ENCODE measurements around the gene FBN1. TPM values are rescaled to one million over a fixed set of nuclear protein-coding genes. Genes with fewer than 3 reads are reported as not detected.
A peak's percentile ranks its signal among the peaks of the same experiment; 100 is the strongest.

Gene FBN1
- total RNA-seq, 1 experiment from 2014 or later: 109 TPM

DNA sequence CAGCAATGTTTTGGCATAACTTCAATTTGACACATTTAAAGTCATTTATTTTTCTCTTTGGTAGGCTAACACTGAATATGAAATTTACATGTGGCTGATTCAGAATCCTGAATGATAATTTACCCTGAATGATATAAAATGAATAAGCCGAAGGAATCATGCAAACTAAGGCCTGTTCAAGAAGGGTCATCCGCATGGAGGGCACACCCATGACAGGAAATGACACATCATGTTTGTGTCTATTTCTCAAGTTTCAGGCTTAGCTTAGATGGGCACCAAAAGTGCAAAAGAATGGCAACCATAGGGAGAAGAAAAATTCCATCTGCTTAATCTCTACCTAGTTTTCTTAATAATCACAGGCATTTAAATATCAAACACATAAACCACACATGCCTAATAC is 172.8 kb downstream of the FBN1 start:
- DNase-seq (ENCODE audit: low read depth): peak; percentile 76

- no peak for DNase-seq (ENCODE audit: low read depth)
Measured at GRCh38 chr15:48471073-48471472, 174.4 kb downstream of the FBN1 start.

DNA sequence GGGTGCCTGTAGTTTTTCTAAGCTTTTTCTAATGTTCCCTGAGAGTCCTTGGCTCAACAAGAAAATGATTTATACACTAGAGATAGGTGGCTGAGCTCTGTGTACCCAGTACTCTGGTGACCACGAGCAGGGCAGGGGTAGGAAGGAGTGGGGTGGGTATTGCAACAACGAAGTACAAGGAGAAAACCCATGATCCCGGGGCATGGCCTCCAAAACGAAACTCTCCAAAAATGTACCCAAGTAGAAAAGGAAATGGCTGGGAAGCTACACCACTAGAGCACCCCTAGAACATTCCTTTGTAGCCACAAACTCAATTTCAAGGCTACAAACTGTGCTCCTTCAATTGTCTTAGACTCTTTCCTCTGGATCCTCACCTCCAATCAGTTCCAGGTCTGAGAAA is 175.4 kb downstream of the FBN1 start:
- DNase-seq (ENCODE audit: low read depth): peak; percentile 55

DNA sequence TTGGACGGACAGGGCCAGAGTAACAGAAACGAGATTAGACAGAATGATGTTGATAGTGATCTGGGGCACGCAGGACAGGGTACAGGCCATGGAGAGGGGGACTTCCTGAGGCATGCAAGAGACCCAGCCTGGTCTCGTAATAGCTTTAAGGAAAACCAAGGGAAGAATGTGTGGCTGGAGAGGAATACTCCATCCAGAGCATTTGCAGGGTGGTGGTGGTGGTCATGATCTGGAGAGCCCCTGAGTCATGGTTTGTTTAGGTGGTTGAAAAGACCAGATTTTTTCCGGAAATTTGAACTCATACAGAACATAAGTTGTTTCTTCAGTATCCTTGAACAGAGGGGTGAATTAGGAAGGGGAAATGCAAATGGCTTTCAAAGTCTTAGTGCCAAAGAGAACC is 175.8 kb downstream of the FBN1 start:
- DNase-seq (ENCODE audit: low read depth): peak; percentile 54

DNA sequence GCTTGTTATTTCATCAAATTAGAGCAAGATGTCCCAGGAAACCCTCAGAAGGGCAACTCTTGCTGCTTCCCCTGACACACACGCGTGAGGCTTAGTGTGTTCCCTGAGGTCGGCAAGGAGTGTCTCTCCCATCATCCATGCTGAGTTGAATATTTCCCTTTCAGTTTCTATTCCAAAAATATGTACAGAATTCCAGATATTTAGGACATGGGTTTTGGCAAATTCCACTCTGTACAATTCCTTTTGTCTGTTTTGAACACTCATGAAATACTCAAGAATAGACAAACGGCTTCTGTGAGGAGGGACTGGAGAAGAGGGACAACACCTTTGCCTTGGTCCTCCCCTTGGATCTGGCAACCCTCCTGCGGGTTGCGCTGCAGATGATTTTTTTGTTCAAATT is 176.2 kb downstream of the FBN1 start:
- peak; percentile 71 for DNase-seq (ENCODE audit: low read depth)

DNA sequence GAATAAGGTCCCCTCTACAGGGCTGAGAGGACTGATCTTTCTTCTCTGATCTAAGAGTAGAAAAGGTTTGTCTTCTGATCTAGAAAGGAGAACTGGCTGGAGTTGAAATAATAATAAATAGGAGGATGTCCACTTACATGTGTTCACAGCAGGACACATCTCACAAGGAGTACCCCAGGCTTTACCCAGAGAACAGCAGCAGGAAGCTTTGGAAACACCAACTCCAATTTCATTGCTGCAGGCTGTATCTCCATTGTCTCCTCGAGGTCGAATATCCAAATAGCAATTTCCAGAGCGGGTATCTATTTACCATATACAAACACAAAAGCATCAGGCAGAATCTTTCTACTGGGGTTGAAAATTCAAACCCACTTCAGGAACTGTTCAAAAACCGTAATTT is 177.7 kb downstream of the FBN1 start:
- DNase-seq (ENCODE audit: low read depth): no peak

- no peak for DNase-seq (ENCODE audit: low read depth)
Measured at GRCh38 chr15:48466820-48467219, 178.7 kb downstream of the FBN1 start.

DNA sequence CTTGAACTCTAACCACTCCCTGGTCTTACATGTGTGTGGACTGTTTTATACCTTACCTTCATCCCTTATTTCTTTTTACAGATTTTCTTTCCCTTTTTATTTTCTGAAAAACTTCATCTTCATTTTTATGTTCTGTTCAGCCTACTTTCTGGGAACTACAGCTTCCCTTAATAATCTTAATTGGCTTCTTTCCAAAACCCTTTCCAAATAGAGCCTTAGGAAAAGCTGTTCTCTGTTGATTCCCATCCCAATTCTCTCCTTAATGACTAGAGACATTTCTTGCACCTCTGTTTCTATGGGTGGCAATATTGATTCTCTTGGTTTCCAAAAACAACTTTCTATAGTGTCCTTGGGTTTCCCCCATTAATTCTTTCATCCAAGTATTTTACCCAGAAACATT is 179.4 kb downstream of the FBN1 start:
- no peak for DNase-seq (ENCODE audit: low read depth)

- no peak for DNase-seq (ENCODE audit: low read depth)
Measured at GRCh38 chr15:48465410-48465809, 180.1 kb downstream of the FBN1 start.

- DNase-seq (ENCODE audit: low read depth): no peak
Measured at GRCh38 chr15:48463366-48463880, 182.1 kb downstream of the FBN1 start.

DNA sequence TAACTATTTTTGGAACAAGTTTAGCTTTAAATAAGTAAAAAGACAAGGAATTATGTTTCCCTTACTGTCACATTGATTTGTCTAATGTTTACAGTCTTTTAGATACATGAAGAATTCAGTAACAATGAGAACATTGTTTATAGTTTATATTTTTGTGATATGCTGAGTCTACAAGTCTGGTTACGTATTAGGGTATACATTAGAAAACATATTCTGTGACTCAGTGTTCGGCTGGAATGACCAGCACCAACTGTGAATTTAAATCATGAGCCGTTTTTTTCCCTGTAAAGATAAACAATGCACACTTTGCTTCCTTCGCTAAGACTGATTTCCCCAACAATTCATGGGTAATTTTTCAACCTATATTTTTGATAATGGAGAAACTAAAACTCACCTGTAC is 182.8 kb downstream of the FBN1 start:
- DNase-seq (ENCODE audit: low read depth): no peak

DNA sequence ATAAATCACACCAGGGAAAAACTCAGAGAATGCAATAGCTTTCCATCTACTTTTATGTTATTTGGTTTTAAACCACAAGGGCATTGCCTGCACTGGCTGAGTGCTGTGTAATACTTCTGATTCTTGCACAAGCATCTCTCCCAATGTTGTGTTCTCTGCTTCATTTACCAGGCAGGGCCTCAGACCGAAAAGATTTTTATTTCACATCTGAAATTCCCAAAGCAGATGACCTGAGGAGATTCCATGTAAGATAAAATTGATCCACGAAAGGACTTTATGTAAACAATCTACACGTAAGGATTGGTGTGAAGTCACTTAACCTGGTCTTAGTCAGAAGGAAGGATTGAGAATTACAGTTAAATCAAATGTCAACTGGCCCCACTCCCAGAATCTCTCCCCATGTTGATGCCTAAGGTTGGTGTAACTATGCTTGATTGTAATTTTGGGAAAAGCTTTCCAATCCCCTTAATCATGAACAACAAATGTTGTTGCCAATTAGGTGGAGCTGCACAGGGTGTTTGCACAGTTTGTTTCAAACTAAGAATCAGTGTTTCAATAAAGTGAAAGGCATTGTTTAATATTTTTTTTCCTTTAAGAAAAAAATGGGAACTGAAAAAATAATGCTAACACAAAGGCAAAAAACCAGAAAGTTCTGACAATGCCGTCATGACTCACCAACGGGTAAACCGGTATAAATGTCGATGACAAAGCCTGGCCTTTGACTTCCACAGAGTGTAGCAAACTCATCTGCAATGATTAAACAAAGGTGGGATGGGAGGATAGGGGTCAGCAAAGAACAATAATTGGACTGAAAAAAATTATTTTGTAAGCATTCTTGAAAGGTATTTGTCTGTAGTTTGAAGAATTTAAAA is 185.7 kb downstream of the FBN1 start:
- peak; percentile 71 for DNase-seq (ENCODE audit: low read depth)

DNA sequence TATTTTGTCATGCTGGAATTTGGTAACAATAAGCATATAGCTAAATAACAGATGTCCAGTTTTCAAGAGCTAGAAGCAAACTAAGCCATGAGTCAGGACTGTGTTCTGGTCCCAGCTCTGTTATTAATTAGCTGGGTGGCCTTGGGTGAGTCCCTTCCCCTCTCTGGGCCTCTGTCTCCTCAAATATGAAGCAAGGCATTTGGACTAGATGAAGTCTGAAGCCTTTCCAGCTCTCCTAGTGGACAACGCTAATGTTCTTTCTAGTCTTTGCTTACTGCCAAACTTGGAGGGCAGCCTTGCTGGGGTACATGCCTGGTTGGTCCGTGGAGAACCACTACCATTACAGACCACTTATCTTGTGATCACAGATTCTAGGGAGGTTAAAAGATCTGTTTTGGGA is 186.6 kb downstream of the FBN1 start:
- no peak for DNase-seq (ENCODE audit: low read depth)

- no peak for DNase-seq (ENCODE audit: low read depth)
Measured at GRCh38 chr15:48456134-48456533, 189.4 kb downstream of the FBN1 start.

- DNase-seq (ENCODE audit: low read depth): no peak
Measured at GRCh38 chr15:48451736-48452135, 193.8 kb downstream of the FBN1 start.

DNA sequence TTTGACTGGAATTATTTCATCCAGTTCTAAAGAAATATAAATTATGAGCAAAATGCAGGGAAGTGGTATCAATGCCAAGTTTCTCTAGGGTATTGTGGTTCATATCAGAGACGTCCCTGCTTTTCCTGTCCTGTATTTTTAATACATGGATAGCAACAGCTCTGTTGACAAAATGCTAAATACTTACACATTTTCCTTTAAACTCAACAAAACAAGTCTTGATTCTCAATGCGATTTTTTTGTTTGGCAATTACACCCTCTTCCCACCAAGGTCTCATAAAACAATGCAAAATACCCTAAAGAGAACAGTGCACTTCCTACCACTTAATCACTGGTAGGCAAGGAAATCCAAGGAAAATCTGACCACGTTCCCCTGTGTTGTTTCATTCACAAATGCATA is 194.3 kb downstream of the FBN1 start:
- DNase-seq (ENCODE audit: low read depth): no peak

DNA sequence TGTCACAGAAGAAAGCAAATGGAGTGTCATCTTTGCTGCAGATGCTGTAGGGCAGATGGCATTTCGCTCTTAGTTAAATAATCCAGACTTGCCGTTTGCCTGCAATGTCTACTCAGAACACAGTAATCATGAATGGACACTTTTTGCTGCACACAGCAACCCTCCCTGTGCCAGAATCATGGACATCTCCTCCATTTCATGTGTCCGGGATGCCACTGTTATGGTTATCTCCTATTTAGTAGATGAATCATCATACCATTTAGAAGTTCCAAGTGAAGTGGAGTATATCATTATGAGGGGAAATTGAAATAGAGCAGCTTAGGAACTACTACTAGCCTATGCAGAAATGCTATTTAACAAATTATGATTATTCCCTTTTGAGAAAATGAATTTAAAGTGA is 195.8 kb downstream of the FBN1 start:
- DNase-seq (ENCODE audit: low read depth): no peak

GRCh38 chr15:48447657-48448056 is 197.9 kb downstream of the FBN1 start:
- peak; percentile 78 for DNase-seq (ENCODE audit: low read depth)

- no peak for DNase-seq (ENCODE audit: low read depth)
Measured at GRCh38 chr15:48447058-48447457, 198.5 kb downstream of the FBN1 start.

DNA sequence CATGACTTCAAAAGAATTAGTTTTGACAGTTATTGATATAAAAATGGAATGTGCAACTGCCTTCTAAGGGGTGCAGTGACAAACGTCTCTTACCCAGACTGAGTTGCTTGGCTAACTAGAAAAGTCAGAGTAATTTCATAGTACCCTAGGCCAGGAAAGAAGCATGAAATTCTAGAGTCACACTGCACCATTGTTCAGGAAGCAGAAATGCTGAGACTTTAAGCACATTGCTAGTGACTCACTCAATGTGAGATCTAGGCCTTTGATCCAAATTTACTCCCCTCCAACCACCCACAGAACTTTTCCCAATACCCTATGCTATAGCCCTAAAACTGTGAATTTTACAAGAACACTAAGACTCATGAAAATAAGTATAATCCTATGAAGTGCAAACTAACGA is 203.5 kb downstream of the FBN1 start:
- no peak for DNase-seq (ENCODE audit: low read depth)

GRCh38 chr15:48440084-48440483 is 205.4 kb downstream of the FBN1 start:
- DNase-seq (ENCODE audit: low read depth): peak; percentile 62

- DNase-seq (ENCODE audit: low read depth): peak; percentile 43
Measured at GRCh38 chr15:48437178-48437577, 208.3 kb downstream of the FBN1 start.

- DNase-seq (ENCODE audit: low read depth): no peak
Measured at GRCh38 chr15:48435321-48435720, 210.2 kb downstream of the FBN1 start.

Measured in LHCN-M2 (cell line).